ENCODE data around the gene C1QTNF3.
"Not testable (repeated sequence)": the region's sequence is repeated elsewhere in the genome, so short reads cannot be mapped to it uniquely, and the experiment has no call there.

C1QTNF3 gene

DNA sequence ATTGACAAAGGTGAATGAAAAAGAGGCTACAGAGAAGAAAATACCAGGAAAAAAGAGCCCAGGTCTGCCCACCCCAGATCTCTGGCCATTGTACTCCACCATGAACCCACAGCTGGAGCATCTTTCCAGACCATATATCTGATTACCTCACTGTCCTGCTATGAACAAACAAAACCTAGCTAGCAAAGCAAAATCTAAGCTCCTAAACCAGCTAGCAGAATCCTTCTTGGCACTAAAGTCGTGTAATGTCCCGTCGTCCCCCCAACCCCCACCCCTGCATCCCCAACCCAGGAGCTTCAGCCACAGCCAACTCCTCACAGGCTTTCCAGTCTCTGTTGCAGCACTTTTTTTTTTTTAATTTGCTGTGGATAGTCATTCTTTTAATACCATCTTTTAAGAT, 2.5 kb downstream of the C1QTNF3 start:
- no peaks in the 10 kb centered on the region for H3K9me3 Mint-ChIP-seq
- no peak overlapping the region for H3K4me3 Mint-ChIP-seq
- intact Hi-C loops (cut with micrococcal nuclease), result no loop called here
- no peaks in the 10 kb centered on the region for H3K27me3 Mint-ChIP-seq
- H3K36me3 Mint-ChIP-seq (ENCODE audit: low read depth), result no peaks in the 10 kb centered on the region
- no peak overlapping the region for H3K27ac Mint-ChIP-seq
- peaks cover 17% of the 10 kb centered on the region for H3K4me1 Mint-ChIP-seq (ENCODE audit: low read depth)

DNA sequence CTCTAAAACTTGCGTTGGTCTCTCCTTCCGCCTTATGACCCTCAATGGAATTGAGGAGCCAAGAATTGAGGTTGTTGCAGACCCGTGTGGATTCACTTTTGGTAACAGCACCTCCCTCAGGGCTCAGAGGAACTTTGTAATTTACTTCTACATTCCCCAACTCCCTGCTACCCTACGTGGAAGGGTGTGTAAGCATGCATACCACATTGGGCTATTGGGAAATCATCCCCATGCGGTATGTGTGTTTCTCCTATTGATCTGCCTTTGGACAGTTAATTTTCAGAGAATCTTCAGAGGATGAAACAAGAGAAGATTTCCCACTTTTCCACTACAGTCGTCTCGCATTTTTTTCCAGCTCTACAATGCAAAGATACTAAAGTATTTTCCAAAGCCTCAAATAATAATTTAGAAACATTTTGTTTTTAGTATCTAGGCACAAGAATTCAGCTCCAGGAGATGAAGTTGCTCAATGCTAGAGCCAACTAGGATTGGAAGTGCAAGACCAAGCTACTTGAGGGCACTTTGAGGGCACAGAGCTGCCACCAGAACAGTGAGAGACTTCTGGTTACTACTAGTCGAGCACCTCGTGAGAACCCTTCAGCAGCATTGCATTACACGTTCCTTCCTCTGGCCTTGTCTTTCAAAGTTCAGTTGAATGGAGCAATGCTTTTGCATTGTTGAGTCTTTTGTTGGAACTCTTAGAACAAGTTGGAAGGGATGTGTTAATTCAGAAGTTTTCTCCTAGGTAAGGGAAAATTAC, 3.4 kb downstream of the C1QTNF3 start:
- Mint-ChIP-seq H3K27me3 (no peaks in the 10 kb centered on the region), H3K4me1 (ENCODE audit: low read depth) (peaks cover 17% of the 10 kb centered on the region), H3K4me3 (no peak overlapping the region), H3K9me3 (no peaks in the 10 kb centered on the region), H3K36me3 (ENCODE audit: low read depth) (peaks cover 7% of the 10 kb centered on the region), H3K27ac (no peak overlapping the region)
- intact Hi-C loops (cut with micrococcal nuclease), result no loop called here

DNA sequence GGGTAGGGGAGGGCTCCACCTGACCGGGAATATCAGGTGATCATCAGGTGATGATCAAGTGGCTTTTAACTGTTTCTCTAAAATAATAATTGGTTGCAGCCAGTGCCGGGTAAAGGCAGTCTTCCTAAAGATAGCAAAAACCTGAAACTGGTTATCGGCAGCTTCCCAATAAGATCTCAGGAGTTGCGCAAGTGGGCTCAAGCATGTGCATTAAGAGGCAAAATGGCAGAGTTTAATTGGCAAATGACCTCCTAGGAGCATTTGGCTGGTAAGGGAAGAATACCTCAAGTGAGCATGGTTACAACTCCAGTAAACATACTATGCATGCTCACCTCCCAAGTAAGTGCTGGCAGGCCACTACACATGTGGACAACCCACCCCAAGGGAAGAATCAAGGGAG, 4.2 kb downstream of the C1QTNF3 start:
- H3K36me3 Mint-ChIP-seq (ENCODE audit: low read depth), result peaks cover 7% of the 10 kb centered on the region
- H3K4me1 Mint-ChIP-seq (ENCODE audit: low read depth), result peaks cover 17% of the 10 kb centered on the region
- H3K4me3 Mint-ChIP-seq, result no peak overlapping the region
- no peaks in the 10 kb centered on the region for H3K27me3 Mint-ChIP-seq
- H3K27ac Mint-ChIP-seq, result no peak overlapping the region
- H3K9me3 Mint-ChIP-seq, result no peaks in the 10 kb centered on the region
- intact Hi-C loops (cut with micrococcal nuclease), result no loop called here

DNA sequence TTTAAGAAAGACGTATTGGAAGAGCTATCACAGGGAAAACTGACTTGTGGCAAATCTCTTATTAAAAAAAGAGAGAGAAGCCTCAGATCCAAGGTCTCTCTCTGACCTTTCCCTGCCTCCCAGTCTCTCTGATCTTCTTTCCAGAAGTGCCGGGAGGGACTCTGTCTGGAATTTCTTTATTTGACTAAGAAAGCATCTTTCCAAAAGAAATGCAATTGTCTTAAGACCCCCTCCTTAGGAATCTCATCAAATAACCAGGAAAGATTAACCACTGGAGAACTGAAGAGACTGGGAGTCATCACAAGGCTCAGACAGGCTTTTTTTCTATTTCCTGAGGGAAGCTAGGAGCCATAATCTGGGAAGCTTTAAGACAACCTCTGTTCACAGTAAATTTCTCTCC, 4.6 kb downstream of the C1QTNF3 start:
- peaks cover 7% of the 10 kb centered on the region for H3K36me3 Mint-ChIP-seq (ENCODE audit: low read depth)
- intact Hi-C loops (cut with micrococcal nuclease), result no loop called here
- no peak overlapping the region for H3K4me3 Mint-ChIP-seq
- H3K27me3 Mint-ChIP-seq, result no peaks in the 10 kb centered on the region
- H3K9me3 Mint-ChIP-seq, result no peaks in the 10 kb centered on the region
- peaks cover 17% of the 10 kb centered on the region for H3K4me1 Mint-ChIP-seq (ENCODE audit: low read depth)
- H3K27ac Mint-ChIP-seq, result no peak overlapping the region

DNA sequence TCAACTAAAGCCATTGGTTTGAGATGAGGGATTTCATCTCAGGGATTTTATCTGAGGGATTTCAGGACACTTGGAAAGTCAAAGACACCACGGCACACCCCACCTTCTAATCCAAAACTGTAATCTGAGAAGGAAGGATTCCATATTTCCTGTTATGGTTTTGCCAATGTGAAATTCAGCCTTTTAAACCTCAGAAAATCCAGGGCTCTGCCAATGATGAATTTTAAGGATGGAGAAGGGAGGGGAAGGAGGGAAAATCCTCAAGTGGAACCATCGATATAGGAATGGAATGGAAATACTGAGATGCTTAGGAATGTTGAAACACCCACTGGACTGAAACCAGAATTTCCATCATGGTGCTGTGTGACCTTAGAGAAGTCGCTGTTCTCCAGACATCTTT, 5.3 kb downstream of the C1QTNF3 start:
- Mint-ChIP-seq H3K27me3 (no peaks in the 10 kb centered on the region), H3K36me3 (ENCODE audit: low read depth) (peaks cover 7% of the 10 kb centered on the region)

DNA sequence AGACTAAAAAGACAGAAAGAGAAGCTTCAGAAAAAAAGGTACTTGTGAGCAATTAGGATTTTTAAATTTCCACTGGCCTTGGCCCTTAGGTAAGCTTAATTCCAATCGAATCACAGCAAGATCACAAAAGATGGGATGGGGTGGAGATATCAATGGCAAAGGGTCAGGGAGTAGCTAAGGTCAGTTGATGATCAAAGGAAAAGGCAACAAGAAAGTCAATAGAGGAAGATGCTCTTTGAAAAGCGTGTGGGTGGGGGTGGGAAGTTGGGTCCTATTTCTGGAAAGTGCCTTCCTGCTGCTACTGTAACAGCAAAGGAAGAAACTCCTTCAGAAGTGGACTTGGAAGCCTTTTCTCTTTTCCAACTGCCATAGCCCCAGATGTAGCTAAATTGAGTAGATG, 7.3 kb downstream of the C1QTNF3 start:
- Mint-ChIP-seq H3K4me1 (ENCODE audit: low read depth) (peaks cover 5% of the 10 kb centered on the region), H3K36me3 (ENCODE audit: low read depth) (peaks cover 7% of the 10 kb centered on the region), H3K27ac (no peak overlapping the region), H3K4me3 (no peak overlapping the region), H3K9me3 (no peaks in the 10 kb centered on the region), H3K27me3 (no peaks in the 10 kb centered on the region)
- intact Hi-C loops (cut with micrococcal nuclease), result no loop called here

More for the DNA sequence above, 5.3 kb downstream of the C1QTNF3 start:
- no peak overlapping the region for H3K4me3 Mint-ChIP-seq
- H3K27ac Mint-ChIP-seq, result no peak overlapping the region
- intact Hi-C loops (cut with micrococcal nuclease), result no loop called here
- H3K9me3 Mint-ChIP-seq, result no peaks in the 10 kb centered on the region
- peaks cover 12% of the 10 kb centered on the region for H3K4me1 Mint-ChIP-seq (ENCODE audit: low read depth)

DNA sequence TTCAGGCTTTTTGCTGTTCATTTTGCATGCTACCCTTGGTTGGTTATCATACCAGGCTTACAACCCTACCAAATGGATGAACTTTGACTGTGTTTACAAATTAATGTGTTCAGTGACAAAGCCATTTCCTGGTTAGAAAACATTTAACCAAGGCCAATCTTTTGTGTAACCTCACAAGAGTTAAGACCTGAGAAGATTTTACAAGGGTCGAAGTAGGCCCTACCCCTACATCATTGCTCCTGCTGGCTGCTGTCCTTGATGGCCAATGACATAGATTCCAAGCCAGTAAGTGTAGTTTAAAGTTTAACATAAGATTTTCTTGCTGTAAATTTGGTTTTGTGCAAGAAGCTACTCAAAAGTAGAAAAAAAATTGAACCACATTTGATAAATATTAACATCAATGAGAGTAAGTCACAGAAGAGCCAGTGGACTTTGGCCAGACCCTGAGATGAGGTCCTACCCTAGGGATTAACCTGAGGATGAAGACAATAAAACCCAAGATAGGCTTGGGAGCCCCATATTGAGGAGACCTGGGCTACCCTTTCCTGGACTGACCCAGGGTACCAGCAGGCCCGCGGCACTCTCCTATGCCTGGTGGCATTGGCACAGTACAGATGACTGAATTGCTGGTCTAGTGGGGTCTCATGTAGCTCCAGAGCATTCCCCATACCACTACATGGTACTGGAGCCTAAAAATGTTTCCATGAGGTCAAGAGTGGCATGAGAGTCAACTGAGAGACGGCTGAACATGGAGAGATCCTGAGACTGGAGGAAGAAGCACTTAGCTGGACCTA, 8.3 kb downstream of the C1QTNF3 start:
- Mint-ChIP-seq H3K9me3 (no peaks in the 10 kb centered on the region), H3K36me3 (ENCODE audit: low read depth) (peaks cover 7% of the 10 kb centered on the region), H3K4me3 (no peak overlapping the region), H3K4me1 (ENCODE audit: low read depth) (peaks cover 5% of the 10 kb centered on the region), H3K27me3 (no peaks in the 10 kb centered on the region), H3K27ac (no peak overlapping the region)
- intact Hi-C loops (cut with micrococcal nuclease), result no loop called here

DNA sequence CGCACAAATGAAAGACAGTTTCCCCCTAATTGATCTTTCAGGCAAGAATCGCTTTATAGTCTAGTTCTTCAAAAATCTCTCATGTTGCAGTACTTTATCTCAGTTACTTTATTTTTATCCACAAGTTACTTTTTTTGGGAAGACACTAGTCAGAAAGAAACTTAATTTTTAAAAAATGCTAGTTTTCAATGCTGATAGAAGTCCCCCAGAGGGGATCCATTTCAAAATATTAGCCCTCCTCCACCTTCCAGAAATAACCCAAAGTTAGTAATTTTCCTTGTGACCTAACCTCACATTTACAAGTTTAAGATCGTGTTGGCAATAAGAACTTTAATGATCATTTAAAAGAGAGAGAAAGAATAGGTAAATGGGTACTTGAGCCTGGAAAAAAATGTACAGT, 11.0 kb downstream of the C1QTNF3 start:
- H3K4me1 Mint-ChIP-seq (ENCODE audit: low read depth), result peaks cover 5% of the 10 kb centered on the region
- intact Hi-C loops (cut with micrococcal nuclease), result no loop called here
- no peak overlapping the region for H3K4me3 Mint-ChIP-seq
- no peaks in the 10 kb centered on the region for H3K9me3 Mint-ChIP-seq
- H3K27ac Mint-ChIP-seq, result no peak overlapping the region
- H3K36me3 Mint-ChIP-seq (ENCODE audit: low read depth), result peaks cover 16% of the 10 kb centered on the region
- no peaks in the 10 kb centered on the region for H3K27me3 Mint-ChIP-seq

DNA sequence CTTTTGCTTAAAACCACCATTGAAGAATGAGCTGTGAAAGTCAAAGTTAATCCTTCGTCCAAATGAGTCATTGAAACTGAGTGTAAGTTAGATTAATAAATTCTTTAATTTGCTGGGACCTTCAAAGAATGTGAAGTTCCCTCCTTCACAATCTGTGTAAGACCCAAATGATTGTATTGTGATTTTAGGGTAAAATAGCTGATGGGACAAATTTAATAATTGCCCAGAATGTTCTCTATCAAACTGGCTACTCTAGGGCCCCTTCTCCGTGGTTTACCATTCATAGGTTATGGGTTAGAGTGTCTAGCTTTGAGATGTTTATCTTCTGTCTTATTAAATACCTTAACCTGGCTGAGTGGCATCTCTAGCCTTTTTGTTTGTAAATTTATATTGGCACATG, 11.9 kb downstream of the C1QTNF3 start:
- Mint-ChIP-seq H3K4me3 (no peak overlapping the region), H3K4me1 (ENCODE audit: low read depth) (peaks cover 5% of the 10 kb centered on the region), H3K27me3 (no peaks in the 10 kb centered on the region), H3K27ac (no peak overlapping the region), H3K9me3 (no peaks in the 10 kb centered on the region), H3K36me3 (ENCODE audit: low read depth) (peaks cover 20% of the 10 kb centered on the region)
- intact Hi-C loops (cut with micrococcal nuclease), result no loop called here

DNA sequence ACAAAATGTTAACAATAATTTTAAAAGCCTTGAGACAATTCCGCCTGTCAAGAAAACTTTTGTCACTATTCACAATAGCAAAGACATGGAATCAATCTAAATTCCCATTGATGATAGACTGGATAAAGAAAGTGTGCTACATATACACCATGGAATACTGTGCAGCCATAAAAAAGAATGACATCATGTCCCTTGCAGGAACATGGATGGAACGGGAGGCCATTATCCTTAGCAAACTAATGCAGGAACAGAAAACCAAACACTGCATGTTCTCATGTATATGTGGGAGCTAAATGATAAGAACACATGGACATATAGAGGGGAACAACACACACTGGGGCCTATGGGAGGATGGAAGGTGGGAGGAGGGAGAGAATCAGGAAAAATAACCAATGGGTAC, 12.4 kb downstream of the C1QTNF3 start:
- H3K27ac Mint-ChIP-seq; H3K9me3 Mint-ChIP-seq; H3K4me1 Mint-ChIP-seq (ENCODE audit: low read depth); intact Hi-C loops (cut with micrococcal nuclease); H3K27me3 Mint-ChIP-seq; H3K4me3 Mint-ChIP-seq: not testable (repeated sequence)
- H3K36me3 Mint-ChIP-seq (ENCODE audit: low read depth), result peaks cover 22% of the 10 kb centered on the region

DNA sequence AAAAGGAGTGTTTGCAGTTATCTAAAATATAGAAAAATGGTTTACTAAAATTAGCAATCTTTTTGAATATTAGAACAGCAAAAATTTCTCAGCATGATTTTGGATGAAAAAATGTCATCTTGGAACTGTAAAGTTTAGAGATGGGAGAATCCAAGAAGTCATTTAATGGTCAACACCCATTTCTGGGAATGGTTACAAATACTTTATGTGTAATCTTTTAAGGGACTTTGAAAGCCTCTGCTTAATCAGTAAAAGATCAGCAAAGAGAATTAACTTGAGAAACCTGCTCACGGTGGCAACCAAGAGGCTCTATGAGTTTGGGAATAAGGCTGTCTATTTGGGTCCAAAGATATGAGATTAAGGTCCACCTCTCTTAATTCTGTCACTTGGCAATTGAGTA, 13.0 kb downstream of the C1QTNF3 start:
- H3K27ac Mint-ChIP-seq, result no peak overlapping the region
- H3K4me3 Mint-ChIP-seq, result no peak overlapping the region
- H3K9me3 Mint-ChIP-seq, result no peaks in the 10 kb centered on the region
- no peaks in the 10 kb centered on the region for H3K27me3 Mint-ChIP-seq
- intact Hi-C loops (cut with micrococcal nuclease), result no loop called here
- H3K4me1 Mint-ChIP-seq (ENCODE audit: low read depth), result no peaks in the 10 kb centered on the region
- peaks cover 20% of the 10 kb centered on the region for H3K36me3 Mint-ChIP-seq (ENCODE audit: low read depth)

DNA sequence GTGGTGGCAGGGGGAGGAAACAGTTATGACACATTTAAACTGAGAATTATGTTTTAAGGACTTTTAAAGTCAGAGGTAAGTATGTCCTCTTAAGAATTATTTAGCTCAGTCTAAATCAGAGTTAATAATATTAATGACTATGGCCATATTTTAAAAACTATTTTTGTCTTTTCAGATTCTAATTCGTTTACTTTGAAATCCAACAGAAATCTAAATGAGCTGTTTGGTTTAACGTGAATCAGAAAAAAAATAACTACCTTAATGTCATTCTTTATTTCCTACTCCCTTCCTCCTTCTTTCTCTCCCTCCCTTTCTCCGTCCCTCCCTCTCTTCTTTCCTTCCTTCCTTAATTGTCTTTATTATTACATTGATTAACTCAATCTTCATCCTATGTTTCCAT, 14.7 kb downstream of the C1QTNF3 start:
- Mint-ChIP-seq H3K9me3 (no peaks in the 10 kb centered on the region), H3K36me3 (ENCODE audit: low read depth) (peaks cover 16% of the 10 kb centered on the region), H3K4me1 (ENCODE audit: low read depth) (no peaks in the 10 kb centered on the region), H3K27me3 (no peaks in the 10 kb centered on the region), H3K27ac (no peak overlapping the region), H3K4me3 (no peak overlapping the region)
- intact Hi-C loops (cut with micrococcal nuclease), result no loop called here

DNA sequence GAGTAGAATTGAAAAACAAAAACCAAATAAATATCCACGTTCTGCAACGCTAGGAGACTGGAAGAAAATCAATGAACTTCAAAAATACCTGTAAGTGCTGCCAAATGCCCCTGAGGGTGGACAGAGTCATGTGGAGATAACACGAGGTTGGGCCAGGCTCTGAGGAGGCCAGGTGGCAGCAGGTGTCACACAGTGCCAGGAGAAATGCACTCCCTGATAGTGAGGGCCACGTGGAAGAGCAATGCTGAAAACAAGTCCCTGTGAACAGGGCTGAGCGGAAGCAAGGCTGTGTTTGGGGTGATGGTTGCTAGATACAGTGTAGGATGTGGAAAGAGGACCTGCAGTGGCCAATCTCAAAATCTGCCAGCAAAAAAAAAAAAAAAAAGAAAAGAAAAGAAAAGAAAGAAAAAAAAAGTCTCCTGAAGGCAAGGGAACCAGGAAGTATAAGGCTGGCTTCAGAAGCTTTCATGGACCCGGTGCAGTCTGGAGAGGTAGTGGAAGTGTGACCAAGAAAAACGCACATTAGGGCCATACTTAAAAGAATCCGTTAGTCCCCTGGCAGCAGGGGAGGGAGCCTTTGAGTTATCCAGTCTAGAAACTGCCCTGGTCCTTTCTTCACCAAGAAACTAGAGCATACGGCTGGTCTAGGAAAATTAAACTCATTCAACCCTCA, 16.8 kb downstream of the C1QTNF3 start:
- intact Hi-C loops (cut with micrococcal nuclease), result no loop called here
- H3K36me3 Mint-ChIP-seq (ENCODE audit: low read depth), result peaks cover 16% of the 10 kb centered on the region
- H3K27ac Mint-ChIP-seq, result no peak overlapping the region
- H3K9me3 Mint-ChIP-seq, result no peaks in the 10 kb centered on the region
- no peaks in the 10 kb centered on the region for H3K4me1 Mint-ChIP-seq (ENCODE audit: low read depth)
- H3K27me3 Mint-ChIP-seq, result no peaks in the 10 kb centered on the region
- no peak overlapping the region for H3K4me3 Mint-ChIP-seq

DNA sequence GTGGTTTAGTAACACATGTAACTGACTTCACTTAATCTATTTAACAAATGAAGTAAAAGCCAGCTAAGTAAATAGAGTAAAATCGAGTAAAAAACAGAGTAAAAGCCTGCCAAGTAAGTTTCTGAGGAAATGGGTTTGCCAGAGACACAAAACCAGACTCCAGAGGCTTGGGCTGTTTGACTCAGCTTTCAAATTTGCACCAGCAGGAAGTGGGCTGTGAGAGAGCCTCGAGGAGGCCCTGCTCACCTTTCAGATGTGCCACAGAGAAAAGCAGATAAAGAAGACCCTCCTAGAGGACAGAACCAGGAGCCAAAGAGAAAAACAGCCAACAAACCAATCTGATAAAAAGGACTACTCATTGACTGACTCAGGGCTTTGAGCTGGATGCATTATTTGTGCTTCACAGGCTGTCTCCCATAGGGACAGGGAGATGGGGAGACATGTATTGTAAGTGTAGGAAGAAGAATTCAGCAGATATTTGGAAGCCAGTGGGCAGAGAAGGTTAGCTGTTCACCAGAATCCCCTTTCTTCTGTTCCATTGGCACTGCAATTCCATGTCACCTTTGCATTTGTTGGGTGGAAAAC, 20.8 kb downstream of the C1QTNF3 start:
- Mint-ChIP-seq H3K27ac (no peak overlapping the region), H3K27me3 (no peaks in the 10 kb centered on the region), H3K4me1 (ENCODE audit: low read depth) (no peaks in the 10 kb centered on the region), H3K36me3 (ENCODE audit: low read depth) (peaks cover 7% of the 10 kb centered on the region), H3K4me3 (no peak overlapping the region), H3K9me3 (no peaks in the 10 kb centered on the region)
- intact Hi-C loops (cut with micrococcal nuclease), result no loop called here
